Esophagus squamous epithelium (tissue), 5 donors: ENCODE measurements around the gene USP11. TPM values are rescaled to one million over a fixed set of nuclear protein-coding genes. Genes with fewer than 3 reads are reported as not detected.

Experiments used
- DNase-seq: peaks from one replicate; lab custom pipeline; 2025; lab: John Stamatoyannopoulos, UW
- H3K27ac ChIP-seq, 4 donors: fragments of 200-600 bp; sonication (generic); one replicate each; pipeline ENCODE4 v1.5.1; 2016 to 2019; ENCODE audit warnings: mild to moderate bottlenecking in 1 of 4
- H3K27me3 ChIP-seq, 4 donors: fragments of 200-600 bp; sonication (generic); 1 replicate in 3 of 4; 2 replicates in 1 of 4; pipeline versions ENCODE4 v1.5.1 to v1.6.0; 2017 to 2021; ENCODE audit warnings: antibody characterized with exemption in 1 of 4
- H3K36me3 ChIP-seq, 3 donors: fragments of 200-600 bp; sonication (generic); one replicate each; pipeline ENCODE4 v1.5.1; 2016 to 2019
- H3K4me1 ChIP-seq, 3 donors: fragments of 200-600 bp; sonication (generic); one replicate each; pipeline ENCODE4 v1.5.1; 2017 to 2019
- H3K4me3 ChIP-seq, 4 donors: fragments of 200-600 bp; sonication (generic); 1 replicate in 3 of 4; 2 replicates in 1 of 4; pipeline ENCODE4 v1.5.1; 2016 to 2019; ENCODE audit warnings: mild to moderate bottlenecking in 2 of 4, moderate library complexity in 1 of 4
- H3K9me3 ChIP-seq, 3 donors: fragments of 200-600 bp; sonication (generic); one replicate each; pipeline ENCODE4 v1.5.1; 2016 to 2019
- POLR2A ChIP-seq, 4 donors: fragments of 450-650 bp; IDR thresholded peaks; one replicate each; pipeline ENCODE4 v1.6.1; 2017; ENCODE audit warnings: antibody characterized with exemption in 4 of 4, mild to moderate bottlenecking in 4 of 4, moderate library complexity in 3 of 4
- WGBS, 2 donors: methylation state at CpG; one replicate each; pipeline ENCODE4 v1.1.5; 2018; 5-methylcytosine and 5-hydroxymethylcytosine counted together
- intact Hi-C: fragments of 100-400 bp; cut with DNase I; formaldehyde crosslinking; loops from one replicate; pipeline ENCODE4 v1.15.0; 2022
- total RNA-seq, 4 donors: library from RNA; depleted of rRNA; stranded (reverse); fragments of >200 nt; gene quantifications; one replicate each; pipeline ENCODE4 v1.1.0, GENCODE V29; 2016
- TF ChIP-seq, protein P1 (sequence below), 6 experiments: fragments of 450-650 bp in 4 of 6; fragments of 200-600 bp in 2 of 6; sonication (generic) in 2 of 6; IDR thresholded peaks; one replicate each; pipeline ENCODE4 v1.5.1; 2016 to 2019; ENCODE audit warnings: antibody characterized with exemption in 6 of 6, mild to moderate bottlenecking in 4 of 6, moderate library complexity in 4 of 6
- donor health status: DM: yes; HTN: yes; CAD: no.

The USP11 gene
- total RNA-seq = 10 to 100 TPM in 3 of 4 donors, 1 to 10 TPM in 1; 6.6 to 26.9 (median 21.3) TPM

DNA sequence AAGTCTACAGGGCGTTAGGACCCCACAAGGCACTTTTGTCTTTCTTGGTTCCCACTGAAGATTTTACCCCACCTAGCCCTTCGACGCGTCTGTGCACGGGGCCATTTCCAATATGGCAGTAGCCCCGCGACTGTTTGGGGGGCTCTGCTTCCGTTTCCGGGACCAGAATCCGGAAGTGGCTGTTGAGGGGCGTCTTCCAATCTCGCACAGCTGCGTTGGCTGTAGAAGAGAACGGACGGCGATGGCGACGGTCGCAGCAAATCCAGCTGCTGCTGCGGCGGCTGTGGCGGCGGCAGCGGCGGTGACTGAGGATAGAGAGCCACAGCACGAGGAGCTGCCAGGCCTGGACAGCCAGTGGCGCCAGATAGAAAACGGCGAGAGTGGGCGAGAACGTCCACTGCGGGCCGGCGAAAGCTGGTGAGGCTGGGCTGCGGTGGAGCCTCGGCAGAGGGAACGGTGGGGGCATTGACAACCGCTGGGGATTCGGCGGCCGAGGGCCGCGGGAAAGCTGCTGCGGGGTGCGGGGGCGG lies at the start of gene USP11:
USP11 (plus strand) TSS at position 207 of the 530 bp plus-strand sequence; CDS start at position 242, 35 bp downstream.
- intact Hi-C loops = no loop called here

DNA sequence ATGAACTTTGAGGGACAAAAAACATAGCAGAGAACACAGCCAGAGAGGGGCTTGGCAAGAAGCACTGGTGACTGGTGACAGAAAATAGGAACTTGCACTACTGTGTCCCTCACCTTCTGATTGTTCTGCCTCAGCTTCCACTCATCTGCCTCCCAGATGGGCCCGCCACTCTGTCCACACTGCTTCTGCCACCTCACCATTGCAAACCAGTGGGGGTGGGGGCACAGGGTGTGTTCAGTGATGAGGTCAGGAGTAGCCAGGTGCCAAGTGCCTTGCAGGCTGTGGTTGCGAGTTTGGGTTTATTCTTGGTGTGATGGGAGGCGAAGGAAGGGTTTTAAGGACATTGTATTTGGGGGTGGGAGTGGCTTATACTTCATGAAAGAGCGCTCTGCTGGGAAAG lies 48.3 kb upstream of the USP11 start:
- Histone ChIP-seq H3K4me1 (peaks cover 0 to under 1% (median 0%) of the 10 kb centered on the region in 3 donors), H3K9me3 (no peaks in the 10 kb centered on the region), H3K36me3 (peaks cover 9 to 78% (median 26%) of the 10 kb centered on the region in 3 donors), H3K4me3 (no peak overlapping the region), H3K27me3 (no peaks in the 10 kb centered on the region), H3K27ac (no peak overlapping the region)
- intact Hi-C loops = no loop called here
- no peak for DNase-seq
- TF ChIP-seq POLR2A (IDR thresholded peaks at IDR 0.05) = no peak
- 80 to 100% methylated on average over 1 to 4 of the region's 4 CpGs for WGBS, 2 donors

More for the DNA sequence above, at the start of gene USP11:
- H3K9me3 ChIP-seq = no peaks in the 10 kb centered on the region
- peak in 2 of 4 donors; percentile 60 to 65 for TF ChIP-seq POLR2A (IDR thresholded peaks at IDR 0.05)
- TF ChIP-seq, protein P1, sequence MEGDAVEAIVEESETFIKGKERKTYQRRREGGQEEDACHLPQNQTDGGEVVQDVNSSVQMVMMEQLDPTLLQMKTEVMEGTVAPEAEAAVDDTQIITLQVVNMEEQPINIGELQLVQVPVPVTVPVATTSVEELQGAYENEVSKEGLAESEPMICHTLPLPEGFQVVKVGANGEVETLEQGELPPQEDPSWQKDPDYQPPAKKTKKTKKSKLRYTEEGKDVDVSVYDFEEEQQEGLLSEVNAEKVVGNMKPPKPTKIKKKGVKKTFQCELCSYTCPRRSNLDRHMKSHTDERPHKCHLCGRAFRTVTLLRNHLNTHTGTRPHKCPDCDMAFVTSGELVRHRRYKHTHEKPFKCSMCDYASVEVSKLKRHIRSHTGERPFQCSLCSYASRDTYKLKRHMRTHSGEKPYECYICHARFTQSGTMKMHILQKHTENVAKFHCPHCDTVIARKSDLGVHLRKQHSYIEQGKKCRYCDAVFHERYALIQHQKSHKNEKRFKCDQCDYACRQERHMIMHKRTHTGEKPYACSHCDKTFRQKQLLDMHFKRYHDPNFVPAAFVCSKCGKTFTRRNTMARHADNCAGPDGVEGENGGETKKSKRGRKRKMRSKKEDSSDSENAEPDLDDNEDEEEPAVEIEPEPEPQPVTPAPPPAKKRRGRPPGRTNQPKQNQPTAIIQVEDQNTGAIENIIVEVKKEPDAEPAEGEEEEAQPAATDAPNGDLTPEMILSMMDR (IDR thresholded peaks at IDR 0.05) = no peak
- peaks cover 0 to 18% (median 4%) of the 10 kb centered on the region in 3 donors for H3K36me3 ChIP-seq
- H3K27me3 ChIP-seq = no peaks in the 10 kb centered on the region
- DNase-seq = no peak
- H3K4me1 ChIP-seq = peaks cover 0 to 27% (median 0%) of the 10 kb centered on the region in 3 donors
- H3K4me3 ChIP-seq = peak within 1 kb of the TSS; percentile 62 to 68 (median 64)
- 0 to 39% methylated on average over 5 to 20 of the region's 46 CpGs for WGBS, 2 donors
- peak within 1 kb of the TSS; percentile 95 to 98 (median 97) for H3K27ac ChIP-seq

DNA sequence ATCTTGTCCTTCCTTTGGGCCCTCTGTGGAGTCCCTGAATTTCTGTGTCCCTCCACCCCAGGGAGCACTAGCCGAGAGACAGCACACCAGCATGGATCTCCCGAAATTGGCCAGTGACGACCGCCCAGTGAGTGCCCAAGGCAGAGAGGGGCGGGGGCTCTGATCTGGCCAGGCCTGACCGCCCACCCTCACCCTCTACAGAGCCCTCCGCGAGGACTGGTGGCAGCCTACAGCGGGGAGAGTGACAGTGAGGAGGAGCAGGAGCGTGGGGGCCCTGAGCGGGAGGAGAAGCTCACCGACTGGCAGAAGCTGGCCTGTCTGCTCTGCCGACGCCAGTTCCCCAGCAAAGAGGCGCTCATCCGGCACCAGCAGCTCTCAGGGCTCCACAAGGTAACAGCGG lies 47.6 kb upstream of the USP11 start:
- TF ChIP-seq POLR2A (IDR thresholded peaks at IDR 0.05) = no peak
- TF ChIP-seq, protein P1 (IDR thresholded peaks at IDR 0.05) = no peak
- H3K27me3 ChIP-seq = no peaks in the 10 kb centered on the region
- H3K27ac ChIP-seq = no peak overlapping the region
- WGBS, 2 donors = 80% methylated on average over 4 of the region's 17 CpGs; no CpG with 5 or more reads in 1 of the 2 donors
- peaks cover 0 to under 1% (median 0%) of the 10 kb centered on the region in 3 donors for H3K4me1 ChIP-seq
- H3K4me3 ChIP-seq = no peak overlapping the region
- peaks cover 9 to 70% (median 21%) of the 10 kb centered on the region in 3 donors for H3K36me3 ChIP-seq
- intact Hi-C loops = no loop called here
- no peak for DNase-seq
- no peaks in the 10 kb centered on the region for H3K9me3 ChIP-seq

DNA sequence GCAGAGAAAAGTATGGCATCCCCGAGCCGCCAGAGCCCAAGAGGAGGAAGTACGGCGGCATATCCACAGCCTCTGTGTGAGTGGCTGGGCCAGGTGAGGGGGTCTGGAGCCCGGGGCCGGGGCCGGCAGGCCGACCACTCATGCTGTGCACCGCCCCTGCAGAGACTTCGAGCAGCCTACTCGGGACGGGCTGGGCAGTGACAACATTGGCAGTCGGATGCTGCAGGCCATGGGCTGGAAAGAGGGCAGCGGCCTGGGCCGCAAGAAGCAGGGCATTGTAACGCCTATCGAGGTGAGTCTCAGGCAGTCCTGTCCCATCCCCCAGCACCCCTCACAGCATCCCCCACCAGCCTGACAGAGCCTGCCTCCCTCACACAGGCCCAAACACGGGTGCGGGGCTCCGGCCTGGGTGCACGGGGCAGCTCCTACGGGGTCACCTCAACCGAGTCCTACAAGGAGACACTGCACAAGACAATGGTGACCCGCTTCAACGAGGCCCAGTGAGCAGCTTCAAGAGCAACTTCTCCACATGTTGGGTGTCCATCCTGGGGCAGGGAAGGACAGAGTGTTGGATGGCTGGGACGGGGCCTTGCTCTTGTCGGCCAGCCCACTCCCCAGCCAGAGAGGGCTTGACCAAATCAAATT lies 46.6 kb upstream of the USP11 start:
- Histone ChIP-seq H3K27me3 (no peaks in the 10 kb centered on the region), H3K9me3 (no peaks in the 10 kb centered on the region), H3K4me1 (peaks cover 0 to 8% (median 0%) of the 10 kb centered on the region in 3 donors), H3K36me3 (peaks cover 5 to 61% (median 19%) of the 10 kb centered on the region in 3 donors), H3K27ac (no peak overlapping the region), H3K4me3 (no peak overlapping the region)
- intact Hi-C loops = no loop called here
- TF ChIP-seq, protein P1 (IDR thresholded peaks at IDR 0.05) = no peak
- TF ChIP-seq POLR2A (IDR thresholded peaks at IDR 0.05) = no peak
- WGBS, 2 donors = 76 to 86% methylated on average over 2 to 14 of the region's 27 CpGs
- no peak for DNase-seq

DNA sequence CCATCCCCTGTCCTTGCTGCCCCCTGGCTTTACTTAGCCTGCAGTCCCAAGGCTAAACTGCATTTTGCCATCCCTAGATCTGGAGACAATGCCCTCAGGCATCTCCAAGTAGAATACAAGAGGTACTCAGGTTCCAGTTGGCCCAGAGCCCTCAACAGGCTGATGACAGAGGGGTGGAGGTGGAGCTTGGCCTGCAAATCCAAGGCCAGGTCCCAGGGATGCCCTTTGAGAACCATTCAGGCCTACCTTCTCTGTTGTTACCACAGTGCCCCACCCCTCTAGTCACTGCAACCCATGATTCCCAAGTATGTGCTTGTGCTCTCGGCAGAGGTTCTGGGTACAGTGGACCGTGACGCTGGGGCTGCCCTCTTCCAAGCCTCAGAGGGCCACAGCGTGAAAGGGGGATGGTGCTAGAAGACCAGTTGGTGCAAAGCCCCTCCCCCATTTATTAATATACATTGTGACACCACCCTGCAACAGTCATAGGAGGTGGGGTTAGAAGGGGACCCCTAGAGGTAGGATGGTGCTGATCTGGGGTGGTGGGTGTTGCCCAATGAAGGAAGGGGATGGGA lies 45.6 kb upstream of the USP11 start:
- Histone ChIP-seq H3K4me3 (no peak overlapping the region), H3K36me3 (peaks cover 0 to 51% (median 13%) of the 10 kb centered on the region in 3 donors), H3K27ac (no peak overlapping the region), H3K4me1 (peaks cover 0 to 18% (median 0%) of the 10 kb centered on the region in 3 donors), H3K27me3 (no peaks in the 10 kb centered on the region), H3K9me3 (no peaks in the 10 kb centered on the region)
- WGBS, 2 donors = no CpG with 5 or more reads among the region's 4 CpGs
- no peak for TF ChIP-seq POLR2A (IDR thresholded peaks at IDR 0.05)
- TF ChIP-seq, protein P1 (IDR thresholded peaks at IDR 0.05) = no peak
- intact Hi-C loops = no loop called here
- no peak for DNase-seq
